Smooth muscle cell (in vitro differentiated cells): ENCODE measurements around the gene ST3GAL6. TPM values are rescaled to one million over a fixed set of nuclear protein-coding genes. Genes with fewer than 3 reads are reported as not detected.
A peak's percentile ranks its signal among the peaks of the same experiment; 100 is the strongest.

Experiments
- DNase-seq: peaks from one replicate; lab custom pipeline; 2025; ENCODE audit not compliant: unreplicated experiment; lab: John Stamatoyannopoulos, UW
- H2AFZ ChIP-seq: fragments of 200-600 bp; sonication (generic); 2 replicates; pipeline ENCODE4 v1.6.0; 2016; ENCODE audit warnings: antibody characterized with exemption, low read depth, mild to moderate bottlenecking
- H3F3A ChIP-seq: fragments of 200-600 bp; sonication (generic); 2 replicates; pipeline ENCODE4 v1.6.0; 2017; ENCODE audit warnings: antibody characterized with exemption, low read depth
- H3K27ac ChIP-seq: fragments of 200-600 bp; sonication (generic); 2 replicates; pipeline ENCODE4 v1.5.1; 2016; ENCODE audit warnings: low read depth, mild to moderate bottlenecking
- H3K27me3 ChIP-seq: fragments of 200-600 bp; sonication (generic); 2 replicates; pipeline ENCODE4 v1.6.1; 2016; ENCODE audit warnings: low read depth, mild to moderate bottlenecking
- H3K36me3 ChIP-seq: fragments of 200-600 bp; sonication (generic); 2 replicates; pipeline ENCODE4 v1.5.1; 2016; ENCODE audit warnings: low read depth
- H3K4me1 ChIP-seq: fragments of 200-600 bp; sonication (generic); 2 replicates; pipeline ENCODE4 v1.5.1; 2016; ENCODE audit warnings: low read depth
- H3K4me2 ChIP-seq: fragments of 200-600 bp; sonication (generic); 2 replicates; pipeline ENCODE4 v1.6.0; 2016; ENCODE audit warnings: mild to moderate bottlenecking
- H3K4me3 ChIP-seq: fragments of 200-600 bp; sonication (generic); 2 replicates; pipeline ENCODE4 v1.5.1; 2016; ENCODE audit warnings: mild to moderate bottlenecking
- H3K79me2 ChIP-seq: fragments of 200-600 bp; sonication (generic); 2 replicates; pipeline ENCODE4 v1.6.0; 2016; ENCODE audit warnings: low read depth, mild to moderate bottlenecking
- H3K9ac ChIP-seq: fragments of 200-600 bp; sonication (generic); 2 replicates; pipeline ENCODE4 v1.6.0; 2016; ENCODE audit warnings: low read depth
- H3K9me3 ChIP-seq: fragments of 200-600 bp; sonication (generic); replicated peaks from 2 replicates; pipeline ENCODE4 v1.5.1; 2016; ENCODE audit warnings: low read depth
- H4K20me1 ChIP-seq: fragments of 200-600 bp; sonication (generic); 2 replicates; pipeline ENCODE4 v1.6.0; 2016; ENCODE audit warnings: low read depth
- CTCF ChIP-seq: fragments of 200-600 bp; sonication (generic); IDR thresholded peaks from 2 replicates; pipeline ENCODE4 v1.5.1; 2017; ENCODE audit warnings: borderline replicate concordance, mild to moderate bottlenecking, antibody characterized with exemption; ENCODE audit not compliant: insufficient read depth, poor library complexity, severe bottlenecking
- WGBS: methylation state at CpG from one replicate; pipeline ENCODE4 v1.1.7; 2016; ENCODE audit warnings: low lambda C conversion rate; 5-methylcytosine and 5-hydroxymethylcytosine counted together
- polyA plus RNA-seq: library from polyadenylated mRNA; unstranded; fragments of >200 nt; fragmentation: Nextera tagmentation; extraction: Ambion mirVana; gene quantifications from 2 replicates; pipeline ENCODE4 v1.2.1, GENCODE V29; 2016
- total RNA-seq: library from RNA; depleted of rRNA; stranded (reverse); fragments of >200 nt; gene quantifications from 2 replicates; pipeline ENCODE4 v1.2.3, GENCODE V29; 2014

ST3GAL6 gene
- total and polyA plus RNA-seq, 2 experiments from 2014 or later: 19.4 to 40.7 TPM

- Histone ChIP-seq H2AFZ (no peak overlapping the region), H3K36me3 (no peaks in the 10 kb centered on the region), H3K4me1 (peaks cover 25% of the 10 kb centered on the region), H4K20me1 (peaks cover 3% of the 10 kb centered on the region), H3F3A (no peaks in the 10 kb centered on the region), H3K27me3 (no peaks in the 10 kb centered on the region), H3K27ac (peak overlapping the region; percentile 77), H3K4me3 (no peak overlapping the region), H3K9me3 (no peaks in the 10 kb centered on the region), H3K9ac (no peak overlapping the region), H3K79me2 (peaks cover 85% of the 10 kb centered on the region), H3K4me2 (peak overlapping the region; percentile 71)
- no peak for TF ChIP-seq CTCF
- no peak for DNase-seq
Measured at GRCh38 chr3:98739266-98739665, 23.9 kb upstream of the ST3GAL6 start.

GRCh38 chr3:98740324-98740723, 22.8 kb upstream of the ST3GAL6 start:
- Histone ChIP-seq H3K27me3 (no peaks in the 10 kb centered on the region), H2AFZ (no peak overlapping the region), H3K79me2 (peaks cover 85% of the 10 kb centered on the region), H3K9me3 (no peaks in the 10 kb centered on the region), H4K20me1 (no peaks in the 10 kb centered on the region), H3K4me1 (peaks cover 19% of the 10 kb centered on the region), H3K36me3 (no peaks in the 10 kb centered on the region), H3F3A (no peaks in the 10 kb centered on the region), H3K27ac (peak overlapping the region; percentile 77), H3K9ac (no peak overlapping the region), H3K4me3 (no peak overlapping the region), H3K4me2 (peak overlapping the region; percentile 71)
- TF ChIP-seq CTCF: no peak
- DNase-seq: no peak
- WGBS: 55% methylated on average over 4 of the region's 4 CpGs

- no peak for DNase-seq
- Histone ChIP-seq H3K27ac (peak overlapping the region; percentile 77), H3K9ac (no peak overlapping the region), H3K79me2 (peaks cover 85% of the 10 kb centered on the region), H3K9me3 (no peaks in the 10 kb centered on the region), H3K4me1 (peaks cover 23% of the 10 kb centered on the region), H2AFZ (no peak overlapping the region), H3K4me3 (peak overlapping the region; percentile 12), H3K36me3 (no peaks in the 10 kb centered on the region), H3F3A (no peaks in the 10 kb centered on the region), H3K4me2 (peak overlapping the region; percentile 71), H3K27me3 (no peaks in the 10 kb centered on the region), H4K20me1 (no peaks in the 10 kb centered on the region)
- 17% methylated on average over 5 of the region's 5 CpGs for WGBS
- TF ChIP-seq CTCF: no peak
Measured at GRCh38 chr3:98741121-98741716, 21.9 kb upstream of the ST3GAL6 start.

GRCh38 chr3:98743071-98743470, 20.1 kb upstream of the ST3GAL6 start:
- peaks cover 85% of the 10 kb centered on the region for H3K79me2 ChIP-seq
- H3K36me3 ChIP-seq: no peaks in the 10 kb centered on the region
- H3K4me3 ChIP-seq: no peak overlapping the region
- no peak for DNase-seq
- H2AFZ ChIP-seq: no peak overlapping the region
- H3K27ac ChIP-seq: peak overlapping the region; percentile 2
- H3F3A ChIP-seq: no peaks in the 10 kb centered on the region
- WGBS: 95% methylated on average over 5 of the region's 5 CpGs
- no peak overlapping the region for H3K9ac ChIP-seq
- H3K9me3 ChIP-seq: no peaks in the 10 kb centered on the region
- H3K4me2 ChIP-seq: no peak overlapping the region
- TF ChIP-seq CTCF: no peak
- H4K20me1 ChIP-seq: no peaks in the 10 kb centered on the region
- peaks cover 31% of the 10 kb centered on the region for H3K4me1 ChIP-seq
- no peaks in the 10 kb centered on the region for H3K27me3 ChIP-seq
